Heart right ventricle (tissue), 16 donors: Measurements from ENCODE around the gene PEX26. TPM values are rescaled to one million over a fixed set of nuclear protein-coding genes. Genes with fewer than 3 reads are reported as not detected.

Experiments used
- ATAC-seq, 8 donors: fragments of 200-7000 bp; cut with Tn5 transposase; one replicate each; pipeline ENCODE4 v1.9.1; 2020; ENCODE audit warnings: mild to moderate bottlenecking in 8 of 8, moderate library complexity in 8 of 8, moderate number of reproducible peaks in 1 of 8
- DNase-seq, 2 donors: peaks; one replicate each; pipeline ENCODE4 v3.0.0-alpha.2; 2020
- H3K27ac ChIP-seq, 10 donors: fragments of 200-600 bp; sonication (generic) in 2 of 10; one replicate each; pipeline versions ENCODE4 v1.5.0 to v1.8.0; 2020 to 2022; ENCODE audit warnings: mild to moderate bottlenecking in 3 of 10
- H3K27me3 ChIP-seq, 7 donors: fragments of 200-600 bp; one replicate each; pipeline ENCODE4 v1.8.0; 2021 to 2022; ENCODE audit warnings: mild to moderate bottlenecking in 2 of 7
- H3K36me3 ChIP-seq, 9 donors: fragments of 200-600 bp; sonication (generic) in 1 of 9; one replicate each; pipeline versions ENCODE4 v1.5.0 to v1.8.0; 2020 to 2022; ENCODE audit warnings: mild to moderate bottlenecking in 2 of 9
- H3K4me1 ChIP-seq, 9 donors: fragments of 200-600 bp; sonication (generic) in 1 of 9; one replicate each; pipeline versions ENCODE4 v1.5.0 to v1.8.0; 2020 to 2022; ENCODE audit warnings: mild to moderate bottlenecking in 4 of 9
- H3K4me3 ChIP-seq, 10 donors: fragments of 200-600 bp; sonication (generic) in 2 of 10; one replicate each; pipeline versions ENCODE4 v1.5.0 to v1.8.0; 2020 to 2022; ENCODE audit warnings: mild to moderate bottlenecking in 7 of 10, moderate library complexity in 2 of 10
- H3K9me3 ChIP-seq, 11 donors: fragments of 200-600 bp in 10 of 11; sonication (generic) in 2 of 11; one replicate each; pipeline versions ENCODE4 v1.5.0 to v1.8.0; 2013 to 2022; ENCODE audit warnings: mild to moderate bottlenecking in 2 of 11, control low read depth in 1 of 11, moderate library complexity in 1 of 11
- CTCF ChIP-seq, 9 donors: fragments of 200-600 bp; sonication (generic) in 2 of 9; IDR thresholded peaks; one replicate each; pipeline versions ENCODE4 v1.5.0 to v1.8.0; 2021 to 2022; ENCODE audit warnings: antibody characterized with exemption in 9 of 9, mild to moderate bottlenecking in 5 of 9, moderate library complexity in 1 of 9
- WGBS, 2 donors: extraction: QIAGEN DNeasy Blood & Tissue Kit; methylation state at CpG; one replicate each; pipeline ENCODE4 v1.1.7; 2013; ENCODE audit warnings: inconsistent platforms in 1 of 2; 5-methylcytosine and 5-hydroxymethylcytosine counted together
- intact Hi-C, 10 donors: fragments of 100-400 bp; cut with DNase I; formaldehyde crosslinking; loops; one replicate each; pipeline versions ENCODE4 v1.11.1 to v1.14.2; 2022
- polyA plus RNA-seq, 2 donors: library from polyadenylated mRNA; stranded (reverse); fragments of 200-250 nt; gene quantifications; one replicate each; pipeline ENCODE4 v1.2.3, GENCODE V29; 2013
- total RNA-seq, 10 donors: library from RNA; stranded (reverse); fragmentation: NEBNext Ultra II Directional in 3 of 10; extraction: Animal tissue kit (Norgen Biotek cat#: 25700) in 3 of 10; gene quantifications; one replicate each; pipeline versions ENCODE4 v1.2.1 to v1.2.4, GENCODE V29; 2021 to 2023
- donor health status: Arrhythmogenic right ventricular cardiomyopathy.
- donor health status: ischemic (EF 13 %, LVEDD 7.1; RV severe dilation, severe dysfunction).
- donor health status: healthy with polysubstance abuse.
- donor health status: DM: no; HTN: yes; CAD: no.
- donor health status: DM: no; HTN: no; CAD: no.
- donor health status: ischemic (EF 25% LVEDD 6.9; RV normal size, moderate dysfunction).
- donor health status: ischemic (EF 25% LVEDD 5.7; RV mildly dilated, moderate dysfunction).
- donor health status: healthy.
- donor health status: DM: yes; HTN: yes; CAD: no.
- donor health status: Ischemic cardiomyopathy.
- donor health status: ischemic (EF 35%, LVEDD 5.7; RV mildly dilated, moderate dysfunction).
- donor health status: nonischemic (EF 11% LVEDD 7.7; RV severe dilation, severe dysfunction).
- donor health status: DM: yes; HTN: yes; CAD: no.
- donor health status: PGD.
- donor health status: ischemic (EF 29% LVEDD 5.4; RV normal size, mild dysfunction).
- donor health status: nonischemic (EF 23%, LVEDD 6.1; RV moderate dilation, normal function).

Gene PEX26
- total and polyA plus RNA-seq, 12 donors = 8.3 to 27.1 (median 20.2) TPM

GRCh38 chr22:18075101-18075719 lies 2.6 kb upstream of the PEX26 start:
- Histone ChIP-seq H3K36me3 (peaks cover 0 to 11% (median 0%) of the 10 kb centered on the region in 9 donors), H3K4me1 (peaks cover 9 to 38% (median 29%) of the 10 kb centered on the region in 9 donors), H3K27ac (peak overlapping the region in 6 of 10 donors; percentile 5 to 87 (median 38)), H3K4me3 (no peak overlapping the region), H3K9me3 (no peaks in the 10 kb centered on the region), H3K27me3 (no peaks in the 10 kb centered on the region)
- DNase-seq (no peak), ATAC-seq (no peak)
- TF ChIP-seq CTCF (IDR thresholded peaks at IDR 0.05) = no peak
- intact Hi-C loops = loop anchor here in 9 of 10 donors (2.0 to 10.0 kb wide), 12 partner anchors 50 to 520 kb away; partner anchors contain the start of genes MICAL3 (in 2 of the 9) and BCL2L13 (in 1 of the 9)
- 93 to 96% methylated on average over 6 of the region's 6 CpGs for WGBS, 2 donors

- intact Hi-C loops = loop anchor here (1.0 to 10.0 kb wide), 17 partner anchors 51 to 521 kb away; partner anchors contain the start of genes MICAL3 (in 2 of the 10) and BCL2L13 (in 1 of the 10)
- DNase-seq (peak; percentile 38 to 77), ATAC-seq (peak; percentile 11 to 70 (median 53))
- Histone ChIP-seq H3K9me3 (no peaks in the 10 kb centered on the region), H3K27me3 (no peaks in the 10 kb centered on the region), H3K4me1 (peaks cover 9 to 38% (median 29%) of the 10 kb centered on the region in 9 donors), H3K4me3 (peak overlapping the region in 2 of 10 donors; percentile 3 to 80), H3K36me3 (peaks cover 0 to 18% (median 4%) of the 10 kb centered on the region in 9 donors), H3K27ac (peak overlapping the region in 7 of 10 donors; percentile 15 to 90 (median 87))
- peak; percentile 78 to 93 (median 86) for TF ChIP-seq CTCF (IDR thresholded peaks at IDR 0.05)
- 26 to 28% methylated on average over 13 of the region's 13 CpGs for WGBS, 2 donors
Observed at GRCh38 chr22:18075720-18076497, 1.9 kb upstream of the PEX26 start.

GRCh38 chr22:18077087-18077638 lies 627 bp upstream of the PEX26 start:
- ATAC-seq (peak in 2 of 8 donors; percentile 4), DNase-seq (no peak)
- TF ChIP-seq CTCF (IDR thresholded peaks at IDR 0.05) = no peak
- Histone ChIP-seq H3K4me3 (peak overlapping the region; percentile 80 to 99 (median 93)), H3K4me1 (peaks cover 9 to 38% (median 29%) of the 10 kb centered on the region in 9 donors), H3K9me3 (no peaks in the 10 kb centered on the region), H3K36me3 (peaks cover 0 to 30% (median 14%) of the 10 kb centered on the region in 9 donors), H3K27me3 (no peaks in the 10 kb centered on the region), H3K27ac (peak overlapping the region; percentile 23 to 91 (median 86))
- 7 to 8% methylated on average over 10 of the region's 10 CpGs for WGBS, 2 donors
- intact Hi-C loops = loop anchor here (1.0 to 10.0 kb wide), 14 partner anchors 52 to 522 kb away; partner anchors contain the start of genes MICAL3 (in 2 of the 10) and BCL2L13 (in 1 of the 10)
